ENCODE data around the gene CLEC2D.
"Not testable (repeated sequence)": the region's sequence is repeated elsewhere in the genome, so short reads cannot be mapped to it uniquely, and the experiment has no call there.

Gene CLEC2D

GRCh38 chr12:9660046-9660445, 9.5 kb upstream of the CLEC2D start:
- DNase-seq: no peak

- DNase-seq: no peak
These were observed 7.8 kb upstream of the CLEC2D start for GRCh38 chr12:9661720-9662119.

GRCh38 chr12:9662488-9662887, 7.0 kb upstream of the CLEC2D start:
- DNase-seq: no peak

GRCh38 chr12:9667403-9668160, 1.9 kb upstream of the CLEC2D start:
- DNase-seq: peak in 1 of 5 donors; percentile 58

- peak in 1 of 5 donors; percentile 47 for DNase-seq
These were observed 1.1 kb upstream of the CLEC2D start for GRCh38 chr12:9668161-9669018.

- DNase-seq: no peak
These were observed 540 bp upstream of the CLEC2D start for GRCh38 chr12:9669019-9669326.

GRCh38 chr12:9672340-9672739, 2.8 kb downstream of the CLEC2D start:
- not testable (repeated sequence) for DNase-seq

GRCh38 chr12:9673404-9674225, 4.1 kb downstream of the CLEC2D start:
- peak; percentile 19 to 78 (median 39) for DNase-seq

- peak; percentile 18 to 80 (median 29) for DNase-seq
These were observed 4.7 kb downstream of the CLEC2D start for GRCh38 chr12:9674226-9674590.

- DNase-seq: not testable (repeated sequence)
These were observed 13.0 kb downstream of the CLEC2D start for GRCh38 chr12:9682508-9682907.

GRCh38 chr12:9682949-9683348, 13.4 kb downstream of the CLEC2D start:
- not testable (repeated sequence) for DNase-seq

- not testable (repeated sequence) for DNase-seq
These were observed 15.9 kb downstream of the CLEC2D start for GRCh38 chr12:9685366-9685765.

GRCh38 chr12:9685915-9686314, 16.4 kb downstream of the CLEC2D start:
- DNase-seq: no peak

- no peak for DNase-seq
These were observed 17.7 kb downstream of the CLEC2D start for GRCh38 chr12:9687228-9687627.

GRCh38 chr12:9692909-9693308, 23.4 kb downstream of the CLEC2D start:
- DNase-seq: no peak

GRCh38 chr12:9694241-9694640, 24.7 kb downstream of the CLEC2D start:
- no peak for DNase-seq

- DNase-seq: not testable (repeated sequence)
These were observed 25.6 kb downstream of the CLEC2D start for GRCh38 chr12:9695150-9695549.

GRCh38 chr12:9695661-9696060, 26.1 kb downstream of the CLEC2D start:
- not testable (repeated sequence) for DNase-seq

GRCh38 chr12:9697619-9698018, 28.1 kb downstream of the CLEC2D start:
- DNase-seq: no peak

- DNase-seq: no peak
These were observed 29.2 kb downstream of the CLEC2D start for GRCh38 chr12:9698681-9699080.

GRCh38 chr12:9699269-9699897, 29.9 kb downstream of the CLEC2D start:
- no peak for DNase-seq

- no peak for DNase-seq
These were observed 30.5 kb downstream of the CLEC2D start for GRCh38 chr12:9699898-9700605.
